Coronary artery (tissue), 2 donors: ENCODE data around the gene MYO6.

Experiments used
- DNase-seq: peaks from one replicate; pipeline ENCODE4 v3.0.0-alpha.2; 2017; ENCODE audit warnings: low spot score
- H3K27ac ChIP-seq, 2 donors: fragments of 200-600 bp; sonication (generic); one replicate each; pipeline ENCODE4 v1.5.1; 2016 to 2019
- H3K4me3 ChIP-seq: fragments of 200-600 bp; sonication (generic); 2 replicates; pipeline ENCODE4 v1.5.1; 2016; ENCODE audit warnings: mild to moderate bottlenecking, moderate library complexity
- TF ChIP-seq, protein P1 (sequence below): fragments of 200-600 bp; sonication (generic); IDR thresholded peaks from one replicate; pipeline ENCODE4 v1.5.1; 2019; ENCODE audit warnings: antibody characterized with exemption

The MYO6 gene

DNA sequence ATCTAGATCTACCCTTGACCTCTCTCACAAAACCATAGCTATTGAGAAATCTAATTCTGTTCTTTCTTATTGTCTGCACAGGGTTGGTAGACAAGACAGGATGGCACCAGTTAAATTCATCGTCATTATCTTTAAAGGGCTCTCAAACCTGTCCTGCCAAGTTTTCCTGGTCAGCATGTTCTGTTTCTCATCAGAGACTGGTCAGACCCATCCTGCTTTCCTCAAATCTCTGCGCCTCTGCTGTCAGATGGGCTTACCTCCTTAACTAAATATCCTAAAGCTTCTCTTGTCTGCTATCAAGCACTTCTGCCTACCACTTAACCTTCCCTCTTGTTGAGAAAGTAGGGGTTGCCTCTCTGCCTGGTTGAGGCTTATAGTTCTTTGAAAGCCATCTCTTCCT, 125.2 kb downstream of the MYO6 start:
- Histone ChIP-seq H3K4me3 (no peak overlapping the region), H3K27ac (no peak overlapping the region)
- DNase-seq: no peak
- TF ChIP-seq, protein P1, sequence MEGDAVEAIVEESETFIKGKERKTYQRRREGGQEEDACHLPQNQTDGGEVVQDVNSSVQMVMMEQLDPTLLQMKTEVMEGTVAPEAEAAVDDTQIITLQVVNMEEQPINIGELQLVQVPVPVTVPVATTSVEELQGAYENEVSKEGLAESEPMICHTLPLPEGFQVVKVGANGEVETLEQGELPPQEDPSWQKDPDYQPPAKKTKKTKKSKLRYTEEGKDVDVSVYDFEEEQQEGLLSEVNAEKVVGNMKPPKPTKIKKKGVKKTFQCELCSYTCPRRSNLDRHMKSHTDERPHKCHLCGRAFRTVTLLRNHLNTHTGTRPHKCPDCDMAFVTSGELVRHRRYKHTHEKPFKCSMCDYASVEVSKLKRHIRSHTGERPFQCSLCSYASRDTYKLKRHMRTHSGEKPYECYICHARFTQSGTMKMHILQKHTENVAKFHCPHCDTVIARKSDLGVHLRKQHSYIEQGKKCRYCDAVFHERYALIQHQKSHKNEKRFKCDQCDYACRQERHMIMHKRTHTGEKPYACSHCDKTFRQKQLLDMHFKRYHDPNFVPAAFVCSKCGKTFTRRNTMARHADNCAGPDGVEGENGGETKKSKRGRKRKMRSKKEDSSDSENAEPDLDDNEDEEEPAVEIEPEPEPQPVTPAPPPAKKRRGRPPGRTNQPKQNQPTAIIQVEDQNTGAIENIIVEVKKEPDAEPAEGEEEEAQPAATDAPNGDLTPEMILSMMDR: no peak

DNA sequence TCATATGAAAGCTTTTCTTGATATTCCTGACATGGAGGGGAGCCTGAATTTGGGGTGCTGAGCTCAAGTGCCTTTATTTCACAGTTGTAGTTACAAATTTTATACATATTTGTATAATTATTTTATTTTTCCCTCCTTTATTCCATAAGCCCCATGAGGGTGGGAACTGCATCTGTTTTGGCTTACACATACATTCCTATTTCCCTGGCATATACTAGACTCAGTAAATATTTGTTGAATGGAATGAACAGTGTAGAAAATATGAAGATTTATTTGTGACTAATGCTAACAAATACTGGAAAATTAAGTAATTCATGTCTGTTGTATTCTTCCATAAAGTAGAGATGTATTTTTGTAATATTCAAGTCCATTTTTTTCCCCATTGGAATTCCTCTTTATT, 127.1 kb downstream of the MYO6 start:
- no peak overlapping the region for H3K27ac ChIP-seq
- TF ChIP-seq, protein P1: no peak

DNA sequence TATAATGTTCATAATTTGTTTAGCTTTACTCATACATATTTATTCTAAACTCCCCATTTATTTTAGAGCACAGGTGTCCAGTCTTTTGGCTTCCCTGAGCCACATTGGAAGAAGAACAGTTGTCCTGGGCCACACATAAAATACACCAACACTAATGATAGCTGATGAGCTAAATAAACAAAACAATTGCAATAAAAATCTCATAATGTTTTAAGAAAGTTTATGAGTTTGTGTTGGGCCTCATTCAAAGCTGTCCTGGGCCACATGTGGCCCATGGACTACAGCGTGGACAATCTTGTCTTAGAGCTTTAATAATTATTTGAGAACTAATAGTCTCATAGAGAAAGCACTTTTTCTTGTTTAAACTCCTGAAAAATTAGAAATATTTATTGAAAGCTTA, 131.3 kb downstream of the MYO6 start:
- TF ChIP-seq, protein P1: no peak
- Histone ChIP-seq H3K27ac (no peak overlapping the region), H3K4me3 (no peak overlapping the region)
- DNase-seq: no peak

More for the DNA sequence above, 127.1 kb downstream of the MYO6 start:
- no peak overlapping the region for H3K4me3 ChIP-seq
- no peak for DNase-seq

DNA sequence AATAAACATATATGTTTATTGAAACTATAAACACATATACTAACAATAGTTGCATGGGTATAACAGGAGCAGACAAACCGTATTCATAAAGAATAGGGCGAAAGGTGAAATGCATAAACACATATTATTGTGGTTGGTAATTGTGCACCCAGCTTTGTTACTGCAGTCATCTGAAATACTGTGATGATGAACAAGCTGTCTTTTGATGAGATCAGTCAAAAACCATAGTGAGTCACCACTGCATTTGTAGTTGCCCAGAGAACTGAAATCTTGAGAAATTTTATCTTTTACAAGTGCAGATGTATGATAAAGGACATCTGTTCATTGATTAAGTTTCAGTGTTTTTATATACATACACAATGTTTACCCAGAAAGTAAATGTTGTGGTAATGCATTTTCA, 133.7 kb downstream of the MYO6 start:
- no peak for DNase-seq
- TF ChIP-seq, protein P1: no peak
- H3K27ac ChIP-seq: no peak overlapping the region
- H3K4me3 ChIP-seq: no peak overlapping the region

DNA sequence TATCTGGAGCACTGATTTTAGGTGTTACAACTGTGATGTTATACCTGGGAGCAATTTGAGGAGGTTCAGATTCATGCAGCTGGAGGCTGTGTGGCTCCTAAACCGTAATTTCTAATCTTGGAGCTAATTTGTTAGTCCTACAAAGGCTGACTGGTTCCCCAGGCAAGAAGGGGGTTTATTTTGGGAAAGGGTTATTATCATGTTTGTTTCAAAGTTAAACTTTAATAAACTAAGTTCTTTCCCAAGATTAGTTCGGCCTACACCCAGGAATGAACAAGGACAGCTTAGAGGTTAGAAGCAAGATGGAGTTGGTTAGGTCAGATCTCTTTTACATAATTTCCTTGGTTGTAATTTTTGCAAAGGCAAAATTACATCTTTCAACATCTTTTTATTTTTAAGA, 135.8 kb downstream of the MYO6 start:
- TF ChIP-seq, protein P1: no peak
- no peak overlapping the region for H3K4me3 ChIP-seq
- no peak for DNase-seq
- H3K27ac ChIP-seq: no peak overlapping the region

DNA sequence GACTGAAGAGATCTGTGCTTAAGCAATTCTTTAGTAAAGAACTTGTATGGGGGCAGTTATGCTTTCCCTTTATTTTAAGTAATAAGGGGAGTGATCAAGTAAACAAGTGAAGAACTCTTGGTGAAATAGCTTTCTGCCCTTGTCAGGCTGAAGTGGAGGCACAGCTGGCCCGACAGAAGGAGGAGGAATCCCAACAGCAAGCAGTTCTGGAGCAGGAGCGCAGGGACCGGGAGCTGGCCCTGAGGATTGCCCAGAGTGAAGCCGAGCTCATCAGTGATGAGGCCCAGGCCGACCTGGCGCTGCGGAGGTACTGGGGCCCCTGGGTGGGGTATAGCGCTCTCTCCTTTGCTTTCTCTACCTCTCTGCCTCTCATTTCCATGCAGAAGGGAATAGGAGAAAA, 143.3 kb downstream of the MYO6 start:
- H3K4me3 ChIP-seq: no peak overlapping the region
- DNase-seq: no peak
- TF ChIP-seq, protein P1: no peak
- H3K27ac ChIP-seq: no peak overlapping the region

DNA sequence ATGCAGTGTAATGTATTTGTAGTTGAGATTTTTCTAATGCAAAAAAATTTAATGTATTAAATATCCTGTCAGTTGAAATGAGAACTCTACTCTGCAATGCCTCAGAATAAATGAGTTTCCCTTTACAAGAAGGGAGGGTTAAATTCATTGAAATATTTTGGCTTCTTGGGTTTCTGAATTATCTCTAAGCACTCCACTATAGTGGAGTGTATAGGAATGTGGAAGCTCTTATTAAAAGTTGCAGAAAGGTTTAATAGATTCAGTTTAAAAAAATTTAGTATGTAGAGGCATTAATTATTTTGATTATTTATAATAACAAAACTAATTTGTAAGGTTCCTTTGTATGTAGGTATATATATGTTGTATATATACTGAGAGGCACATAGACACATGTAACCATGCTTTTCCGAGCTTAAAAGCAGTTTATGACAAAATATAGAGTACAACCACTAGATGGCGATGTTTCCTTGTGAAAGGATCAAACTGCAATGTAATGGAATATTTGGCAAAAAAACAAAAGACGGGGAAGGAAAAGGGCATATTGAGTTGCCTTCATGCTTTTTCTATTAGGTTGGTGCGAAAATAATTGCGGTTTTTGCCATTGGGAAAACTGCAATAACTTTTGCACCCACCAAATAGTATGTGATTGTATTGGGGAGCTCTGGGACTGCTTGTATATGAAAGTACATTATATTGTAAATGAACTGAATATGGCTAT, 144.2 kb downstream of the MYO6 start:
- no peak for DNase-seq
- H3K4me3 ChIP-seq: no peak overlapping the region
- H3K27ac ChIP-seq: no peak overlapping the region
- TF ChIP-seq, protein P1: peak; percentile 36
